ENCODE measurements around the gene FAM83C. TPM values are rescaled to one million over a fixed set of nuclear protein-coding genes. Genes with fewer than 3 reads are reported as not detected.
"Not testable (repeated sequence)": the region's sequence is repeated elsewhere in the genome, so short reads cannot be mapped to it uniquely, and the experiment has no call there.

FAM83C gene
- total RNA-seq, 1 donor from 2014 or later: not detected

DNA sequence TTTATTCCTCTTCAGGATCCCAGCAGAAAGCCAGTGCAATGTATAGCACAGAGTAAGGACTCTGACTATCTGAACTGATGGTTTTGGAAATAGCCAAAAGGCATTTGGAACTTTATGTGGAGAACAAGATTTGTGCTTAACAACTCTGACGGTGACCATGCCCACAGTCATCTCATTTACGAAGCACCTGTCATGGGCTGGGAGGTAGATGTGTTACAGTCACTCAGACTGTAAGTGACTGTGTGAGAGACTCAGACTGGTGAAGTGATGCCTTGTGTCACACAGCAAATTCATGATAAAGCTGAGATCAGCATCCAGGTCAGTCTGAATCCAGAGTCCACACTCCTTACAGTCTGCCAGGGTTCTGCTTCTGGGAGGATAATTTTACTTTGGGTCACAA is 23.9 kb upstream of the FAM83C start:
- DNase-seq (no peak), ATAC-seq (no peak)
- H3K4me3 ChIP-seq: no peak overlapping the region
- H3K4me1 ChIP-seq: no peaks in the 10 kb centered on the region
- no peaks in the 10 kb centered on the region for H3K27me3 ChIP-seq
- no peak overlapping the region for H3K27ac ChIP-seq
- TF ChIP-seq, protein P1, sequence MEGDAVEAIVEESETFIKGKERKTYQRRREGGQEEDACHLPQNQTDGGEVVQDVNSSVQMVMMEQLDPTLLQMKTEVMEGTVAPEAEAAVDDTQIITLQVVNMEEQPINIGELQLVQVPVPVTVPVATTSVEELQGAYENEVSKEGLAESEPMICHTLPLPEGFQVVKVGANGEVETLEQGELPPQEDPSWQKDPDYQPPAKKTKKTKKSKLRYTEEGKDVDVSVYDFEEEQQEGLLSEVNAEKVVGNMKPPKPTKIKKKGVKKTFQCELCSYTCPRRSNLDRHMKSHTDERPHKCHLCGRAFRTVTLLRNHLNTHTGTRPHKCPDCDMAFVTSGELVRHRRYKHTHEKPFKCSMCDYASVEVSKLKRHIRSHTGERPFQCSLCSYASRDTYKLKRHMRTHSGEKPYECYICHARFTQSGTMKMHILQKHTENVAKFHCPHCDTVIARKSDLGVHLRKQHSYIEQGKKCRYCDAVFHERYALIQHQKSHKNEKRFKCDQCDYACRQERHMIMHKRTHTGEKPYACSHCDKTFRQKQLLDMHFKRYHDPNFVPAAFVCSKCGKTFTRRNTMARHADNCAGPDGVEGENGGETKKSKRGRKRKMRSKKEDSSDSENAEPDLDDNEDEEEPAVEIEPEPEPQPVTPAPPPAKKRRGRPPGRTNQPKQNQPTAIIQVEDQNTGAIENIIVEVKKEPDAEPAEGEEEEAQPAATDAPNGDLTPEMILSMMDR (IDR thresholded peaks at IDR 0.05): no peak
- intact Hi-C loops (cut with DNase I): no loop called here
- H3K9me3 ChIP-seq: no peaks in the 10 kb centered on the region
- H3K36me3 ChIP-seq: no peaks in the 10 kb centered on the region

- H3K9me3 ChIP-seq; ATAC-seq; H3K27me3 ChIP-seq; H3K4me3 ChIP-seq; DNase-seq; H3K4me1 ChIP-seq; H3K27ac ChIP-seq; H3K36me3 ChIP-seq; intact Hi-C loops (cut with DNase I): not testable (repeated sequence)
Observed at GRCh38 chr20:35315632-35316020, 23.4 kb upstream of the FAM83C start.

- ATAC-seq (peak; percentile 60), DNase-seq (no peak)
- intact Hi-C loops (cut with DNase I): no loop called here
- no peak overlapping the region for H3K27ac ChIP-seq
- H3K36me3 ChIP-seq: no peaks in the 10 kb centered on the region
- no peaks in the 10 kb centered on the region for H3K27me3 ChIP-seq
- H3K4me1 ChIP-seq: no peaks in the 10 kb centered on the region
- H3K4me3 ChIP-seq: no peak overlapping the region
- TF ChIP-seq, protein P1 (IDR thresholded peaks at IDR 0.05): no peak
- no peaks in the 10 kb centered on the region for H3K9me3 ChIP-seq
Observed at GRCh38 chr20:35314816-35315631, 22.8 kb upstream of the FAM83C start.

- TF ChIP-seq, protein P1 (IDR thresholded peaks at IDR 0.05): no peak
- Histone ChIP-seq H3K36me3 (no peaks in the 10 kb centered on the region), H3K4me1 (no peaks in the 10 kb centered on the region), H3K27me3 (no peaks in the 10 kb centered on the region), H3K27ac (no peak overlapping the region), H3K9me3 (no peaks in the 10 kb centered on the region), H3K4me3 (no peak overlapping the region)
- intact Hi-C loops (cut with DNase I): no loop called here
- DNase-seq (no peak), ATAC-seq (no peak)
Observed at GRCh38 chr20:35312318-35312717, 20.1 kb upstream of the FAM83C start.

DNA sequence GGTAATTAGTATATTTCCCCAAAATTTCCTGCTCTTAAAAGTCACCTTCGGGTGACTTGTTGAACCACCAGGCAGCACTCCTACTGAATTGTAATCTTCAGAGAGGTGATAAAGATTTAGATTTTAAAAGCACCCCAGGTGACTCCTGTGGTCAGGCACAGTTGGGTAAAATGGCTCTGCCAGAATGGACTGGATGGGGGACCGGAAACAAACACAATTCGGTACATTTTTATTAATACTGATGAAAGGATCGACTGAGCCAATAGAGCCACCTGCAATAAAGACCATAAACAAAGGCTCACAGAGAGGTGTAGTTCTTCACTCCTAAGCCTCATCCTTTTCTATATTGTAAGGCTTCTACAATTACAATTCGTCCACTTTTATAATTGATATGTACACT is 19.6 kb upstream of the FAM83C start:
- no peak for ATAC-seq

DNA sequence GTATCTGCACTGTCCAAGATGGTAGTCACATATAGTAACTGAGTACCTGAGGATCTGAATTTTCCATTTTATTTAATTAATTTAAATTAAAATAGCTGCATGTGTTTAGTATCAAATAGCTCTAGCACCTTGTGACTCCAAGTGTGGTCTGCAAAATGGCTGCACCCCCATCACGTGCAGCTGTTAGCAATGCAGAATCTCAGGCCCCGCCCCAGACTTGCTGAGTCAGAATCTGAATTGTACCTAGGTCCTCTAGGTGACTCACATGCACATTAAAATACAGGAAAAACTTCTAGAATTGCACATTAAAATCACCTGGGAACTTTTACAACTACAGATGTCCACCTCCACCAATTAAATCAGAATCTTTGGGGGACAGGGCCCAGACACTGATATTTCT is 19.2 kb upstream of the FAM83C start:
- no peak for ATAC-seq
- DNase-seq: no peak
- Histone ChIP-seq H3K36me3 (no peaks in the 10 kb centered on the region), H3K4me1 (no peaks in the 10 kb centered on the region), H3K9me3 (no peaks in the 10 kb centered on the region), H3K4me3 (no peak overlapping the region), H3K27me3 (no peaks in the 10 kb centered on the region), H3K27ac (no peak overlapping the region)
- intact Hi-C loops (cut with DNase I): no loop called here
- TF ChIP-seq, protein P1 (IDR thresholded peaks at IDR 0.05): no peak

More for the DNA sequence above, 19.6 kb upstream of the FAM83C start:
- Histone ChIP-seq H3K27ac (no peak overlapping the region), H3K4me3 (no peak overlapping the region), H3K4me1 (no peaks in the 10 kb centered on the region), H3K36me3 (no peaks in the 10 kb centered on the region), H3K27me3 (no peaks in the 10 kb centered on the region), H3K9me3 (no peaks in the 10 kb centered on the region)
- DNase-seq: no peak
- TF ChIP-seq, protein P1 (IDR thresholded peaks at IDR 0.05): no peak
- intact Hi-C loops (cut with DNase I): no loop called here
